Measurements from ENCODE around the gene CADM4. TPM values are rescaled to one million over a fixed set of nuclear protein-coding genes. Genes with fewer than 3 reads are reported as not detected.
A peak's percentile ranks its signal among the peaks of the same experiment; 100 is the strongest.

Gene CADM4
- total RNA-seq, 1 donor from 2014 or later: 7.1 TPM

GRCh38 chr19:43668406-43669109, 28.9 kb upstream of the CADM4 start:
- no peaks in the 10 kb centered on the region for H3K9me3 Mint-ChIP-seq (ENCODE audit: low read depth)
- TF ChIP-seq, protein P1, sequence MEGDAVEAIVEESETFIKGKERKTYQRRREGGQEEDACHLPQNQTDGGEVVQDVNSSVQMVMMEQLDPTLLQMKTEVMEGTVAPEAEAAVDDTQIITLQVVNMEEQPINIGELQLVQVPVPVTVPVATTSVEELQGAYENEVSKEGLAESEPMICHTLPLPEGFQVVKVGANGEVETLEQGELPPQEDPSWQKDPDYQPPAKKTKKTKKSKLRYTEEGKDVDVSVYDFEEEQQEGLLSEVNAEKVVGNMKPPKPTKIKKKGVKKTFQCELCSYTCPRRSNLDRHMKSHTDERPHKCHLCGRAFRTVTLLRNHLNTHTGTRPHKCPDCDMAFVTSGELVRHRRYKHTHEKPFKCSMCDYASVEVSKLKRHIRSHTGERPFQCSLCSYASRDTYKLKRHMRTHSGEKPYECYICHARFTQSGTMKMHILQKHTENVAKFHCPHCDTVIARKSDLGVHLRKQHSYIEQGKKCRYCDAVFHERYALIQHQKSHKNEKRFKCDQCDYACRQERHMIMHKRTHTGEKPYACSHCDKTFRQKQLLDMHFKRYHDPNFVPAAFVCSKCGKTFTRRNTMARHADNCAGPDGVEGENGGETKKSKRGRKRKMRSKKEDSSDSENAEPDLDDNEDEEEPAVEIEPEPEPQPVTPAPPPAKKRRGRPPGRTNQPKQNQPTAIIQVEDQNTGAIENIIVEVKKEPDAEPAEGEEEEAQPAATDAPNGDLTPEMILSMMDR (IDR thresholded peaks at IDR 0.05): no peak
- H3K4me1 Mint-ChIP-seq (ENCODE audit: low read depth): peaks cover 32% of the 10 kb centered on the region
- peak overlapping the region; percentile 78 for H3K4me3 Mint-ChIP-seq (ENCODE audit: unreplicated experiment)
- peaks cover 8% of the 10 kb centered on the region for H3K36me3 Mint-ChIP-seq (ENCODE audit: low read depth)
- no peaks in the 10 kb centered on the region for H3K27me3 Mint-ChIP-seq (ENCODE audit: low read depth)
- peak; percentile 97 for DNase-seq (ENCODE audit: low spot score)
- H3K27ac Mint-ChIP-seq (ENCODE audit: unreplicated experiment): peak overlapping the region; percentile 92

GRCh38 chr19:43667876-43668405, 28.3 kb upstream of the CADM4 start:
- peaks cover 9% of the 10 kb centered on the region for H3K36me3 Mint-ChIP-seq (ENCODE audit: low read depth)
- no peak for DNase-seq (ENCODE audit: low spot score)
- peak overlapping the region; percentile 92 for H3K27ac Mint-ChIP-seq (ENCODE audit: unreplicated experiment)
- no peaks in the 10 kb centered on the region for H3K27me3 Mint-ChIP-seq (ENCODE audit: low read depth)
- H3K9me3 Mint-ChIP-seq (ENCODE audit: low read depth): no peaks in the 10 kb centered on the region
- H3K4me3 Mint-ChIP-seq (ENCODE audit: unreplicated experiment): peak overlapping the region; percentile 78
- H3K4me1 Mint-ChIP-seq (ENCODE audit: low read depth): peaks cover 32% of the 10 kb centered on the region
- TF ChIP-seq, protein P1 (IDR thresholded peaks at IDR 0.05): no peak

GRCh38 chr19:43667126-43667875, 27.7 kb upstream of the CADM4 start:
- peak overlapping the region; percentile 92 for H3K27ac Mint-ChIP-seq (ENCODE audit: unreplicated experiment)
- H3K27me3 Mint-ChIP-seq (ENCODE audit: low read depth): no peaks in the 10 kb centered on the region
- H3K9me3 Mint-ChIP-seq (ENCODE audit: low read depth): no peaks in the 10 kb centered on the region
- H3K36me3 Mint-ChIP-seq (ENCODE audit: low read depth): peaks cover 11% of the 10 kb centered on the region
- no peak for DNase-seq (ENCODE audit: low spot score)
- TF ChIP-seq, protein P1 (IDR thresholded peaks at IDR 0.05): no peak
- peaks cover 32% of the 10 kb centered on the region for H3K4me1 Mint-ChIP-seq (ENCODE audit: low read depth)
- peak overlapping the region; percentile 78 for H3K4me3 Mint-ChIP-seq (ENCODE audit: unreplicated experiment)

- Mint-ChIP-seq H3K4me3 (ENCODE audit: unreplicated experiment) (no peak overlapping the region), H3K36me3 (ENCODE audit: low read depth) (peaks cover 19% of the 10 kb centered on the region), H3K4me1 (ENCODE audit: low read depth) (peaks cover 14% of the 10 kb centered on the region), H3K27ac (ENCODE audit: unreplicated experiment) (no peak overlapping the region), H3K9me3 (ENCODE audit: low read depth) (no peaks in the 10 kb centered on the region), H3K27me3 (ENCODE audit: low read depth) (no peaks in the 10 kb centered on the region)
- DNase-seq (ENCODE audit: low spot score): no peak
- TF ChIP-seq, protein P1 (IDR thresholded peaks at IDR 0.05): no peak
Observed at GRCh38 chr19:43664018-43664417, 24.4 kb upstream of the CADM4 start.

- peaks cover 5% of the 10 kb centered on the region for H3K4me1 Mint-ChIP-seq (ENCODE audit: low read depth)
- H3K27me3 Mint-ChIP-seq (ENCODE audit: low read depth): no peaks in the 10 kb centered on the region
- H3K27ac Mint-ChIP-seq (ENCODE audit: unreplicated experiment): no peak overlapping the region
- H3K36me3 Mint-ChIP-seq (ENCODE audit: low read depth): peaks cover 23% of the 10 kb centered on the region
- no peak for DNase-seq (ENCODE audit: low spot score)
- TF ChIP-seq, protein P1 (IDR thresholded peaks at IDR 0.05): peak; percentile 72
- peaks cover 3% of the 10 kb centered on the region for H3K9me3 Mint-ChIP-seq (ENCODE audit: low read depth)
- H3K4me3 Mint-ChIP-seq (ENCODE audit: unreplicated experiment): no peak overlapping the region
Observed at GRCh38 chr19:43662487-43662886, 22.8 kb upstream of the CADM4 start.

Measured in chondrocyte (in vitro differentiated cells).